HEK293 (cell line): ENCODE measurements around the gene MKRN1.
"Not testable (repeated sequence)": the region's sequence is repeated elsewhere in the genome, so short reads cannot be mapped to it uniquely, and the experiment has no call there.

Experiments used
- CTCF ChIA-PET: fragments of 350-600 bp; formaldehyde crosslinking; extraction: SDS; loops from one replicate; lab custom pipeline; 2021; ENCODE audit warnings: antibody characterized with exemption; lab: Yijun Ruan, JAX
- POLR2A ChIA-PET: fragments of 300-600 bp; formaldehyde crosslinking; extraction: SDS; loops from one replicate; lab custom pipeline; 2020; ENCODE audit warnings: antibody characterized with exemption, inconsistent platforms; lab: Yijun Ruan, JAX
- H3K27ac ChIP-seq: fragments of 200-500 bp; sonication (Bioruptor generic); 2 replicates; pipeline ENCODE4 v1.5.1; 2014; ENCODE audit warnings: low read depth, low read length, control low read depth, inconsistent platforms; ENCODE audit errors: extremely low read depth
- H3K36me3 ChIP-seq, 2 experiments: fragments of 200-500 bp in 1 of 2; sonication (Bioruptor generic) in 1 of 2; 1 replicate in 1 of 2; 2 replicates in 1 of 2; pipeline ENCODE4 v1.5.1; 2014 to 2017; ENCODE audit warnings: inconsistent platforms in 2 of 2, low read length in 2 of 2; ENCODE audit not compliant: control insufficient read depth in 2 of 2, insufficient read depth in 1 of 2
- H3K4me1 ChIP-seq: fragments of 200-500 bp; sonication (Bioruptor generic); 2 replicates; pipeline ENCODE4 v1.5.1; 2014; ENCODE audit warnings: mild to moderate bottlenecking, low read length, inconsistent platforms; ENCODE audit not compliant: control insufficient read depth, insufficient read depth
- H3K4me3 ChIP-seq: 2 replicates; pipeline ENCODE4 v1.5.1; 2011; ENCODE audit warnings: low read depth, mild to moderate bottlenecking, control low read depth, low read length, moderate library complexity
- H3K9me3 ChIP-seq: fragments of 200-500 bp; sonication (Bioruptor generic); 2 replicates; pipeline ENCODE4 v1.5.1; 2014; ENCODE audit warnings: low read depth, low read length, inconsistent platforms; ENCODE audit not compliant: control insufficient read depth, insufficient read depth
- BCL6B ChIP-seq: fragments of 450-650 bp; formaldehyde crosslinking; IDR thresholded peaks from 2 replicates; pipeline ENCODE4 v1.5.1; 2017; ENCODE audit warnings: missing biosample characterization, missing genetic modification characterization
- ELK4 ChIP-seq: IDR thresholded peaks from 2 replicates; pipeline ENCODE4 v1.6.1; 2011; ENCODE audit warnings: mild to moderate bottlenecking, low read depth, low read length, borderline replicate concordance
- GLIS1 ChIP-seq: fragments of 450-650 bp; formaldehyde crosslinking; IDR thresholded peaks from 2 replicates; pipeline ENCODE4 v1.5.1; 2016; ENCODE audit warnings: missing biosample characterization, missing genetic modification characterization
- KLF10 ChIP-seq: fragments of 450-650 bp; IDR thresholded peaks from 2 replicates; pipeline ENCODE4 v1.5.1; 2018; ENCODE audit warnings: missing biosample characterization, mild to moderate bottlenecking, missing genetic modification characterization
- ZBTB11 ChIP-seq: fragments of 450-650 bp; formaldehyde crosslinking; conservative IDR thresholded peaks from 2 replicates; pipeline ENCODE4 v1.5.1; 2016; ENCODE audit warnings: low read depth, missing biosample characterization, missing genetic modification characterization
- ZBTB21 ChIP-seq: fragments of 450-650 bp; formaldehyde crosslinking; IDR thresholded peaks from 2 replicates; pipeline ENCODE4 v1.5.1; 2017; ENCODE audit warnings: missing biosample characterization, missing genetic modification characterization
- ZNF211 ChIP-seq: fragments of 450-650 bp; formaldehyde crosslinking; IDR thresholded peaks from 2 replicates; pipeline ENCODE4 v1.5.1; 2016; ENCODE audit warnings: low read depth, missing biosample characterization, missing genetic modification characterization
- ZNF248 ChIP-seq: fragments of 450-650 bp; formaldehyde crosslinking; IDR thresholded peaks from 2 replicates; pipeline ENCODE4 v1.5.1; 2017; ENCODE audit warnings: missing biosample characterization, missing genetic modification characterization
- ZNF324 ChIP-seq: fragments of 450-650 bp; formaldehyde crosslinking; IDR thresholded peaks from 2 replicates; pipeline ENCODE4 v1.5.1; 2016; ENCODE audit warnings: missing biosample characterization, missing genetic modification characterization
- ZNF391 ChIP-seq: fragments of 450-650 bp; formaldehyde crosslinking; IDR thresholded peaks from 2 replicates; pipeline ENCODE4 v1.5.1; 2016; ENCODE audit warnings: low read depth, missing biosample characterization, missing genetic modification characterization, borderline replicate concordance
- ZNF510 ChIP-seq: fragments of 450-650 bp; formaldehyde crosslinking; IDR thresholded peaks from 2 replicates; pipeline ENCODE4 v1.5.1; 2018; ENCODE audit warnings: mild to moderate bottlenecking, missing genetic modification characterization, missing biosample characterization; ENCODE audit not compliant: insufficient replicate concordance
- ZNF600 ChIP-seq: fragments of 450-650 bp; formaldehyde crosslinking; IDR thresholded peaks from 2 replicates; pipeline ENCODE4 v1.5.1; 2016; ENCODE audit warnings: missing biosample characterization, missing genetic modification characterization
- ZNF626 ChIP-seq: fragments of 450-650 bp; sonication (Bioruptor Pico); formaldehyde crosslinking; IDR thresholded peaks from 2 replicates; pipeline ENCODE4 v1.5.1; 2018; ENCODE audit warnings: missing biosample characterization, missing genetic modification characterization, inconsistent platforms
- ZNF645 ChIP-seq: fragments of 450-650 bp; formaldehyde crosslinking; IDR thresholded peaks from 2 replicates; pipeline ENCODE4; 2016; ENCODE audit warnings: missing biosample characterization, missing genetic modification characterization
- ZNF670 ChIP-seq: fragments of 450-650 bp; formaldehyde crosslinking; IDR thresholded peaks from 2 replicates; pipeline ENCODE4 v1.5.1; 2016; ENCODE audit warnings: missing biosample characterization, missing genetic modification characterization, low read depth
- ZNF76 ChIP-seq: fragments of 450-650 bp; formaldehyde crosslinking; IDR thresholded peaks from 2 replicates; pipeline ENCODE4; 2016; ENCODE audit warnings: low read depth, missing biosample characterization, missing genetic modification characterization, borderline replicate concordance

MKRN1 gene

GRCh38 chr7:140454657-140455015 lies 24.7 kb downstream of the MKRN1 start (continued):
- no peak for TF ChIP-seq BCL6B (tag by site-specific recombination)
- no peak for TF ChIP-seq ZNF324 (tag by site-specific recombination)

- POLR2A ChIA-PET, H3K4me3 ChIP-seq, H3K4me1 ChIP-seq, H3K27ac ChIP-seq, H3K9me3 ChIP-seq: not testable (repeated sequence)
- TF ChIP-seq ZNF600 = peak; percentile 62
- CTCF ChIA-PET = interaction anchor here (0.6 to 2.3 kb wide), 2 partner anchors 10 to 111 kb away, joined by 4 to 6 read pairs; no protein-coding TSS in a partner anchor
- H3K36me3 ChIP-seq = peaks cover 0 to 55% of the 10 kb centered on the region in 2 experiments; a peak in 1 of 3 replicates
These were observed 25.3 kb downstream of the MKRN1 start for GRCh38 chr7:140453785-140454656.

GRCh38 chr7:140453273-140453672 lies 26.0 kb downstream of the MKRN1 start:
- no peaks in the 10 kb centered on the region for H3K4me1 ChIP-seq
- ChIA-PET CTCF (interaction anchor here (2.3 kb wide), 1 partner anchor 10 kb away, joined by 6 read pairs; no protein-coding TSS in a partner anchor), POLR2A (no interaction called here)
- no peaks in the 10 kb centered on the region for H3K9me3 ChIP-seq
- H3K36me3 ChIP-seq = peaks cover 0 to 47% of the 10 kb centered on the region in 2 experiments; a peak in 1 of 3 replicates
- no peak overlapping the region for H3K4me3 ChIP-seq
- H3K27ac ChIP-seq = no peak overlapping the region
- TF ChIP-seq ZNF670 (tag by site-specific recombination) = no peak
- TF ChIP-seq ZNF626 (tag by site-specific recombination) = no peak
- TF ChIP-seq ELK4 = no peak
- TF ChIP-seq GLIS1 = no peak
- TF ChIP-seq ZBTB11 (tag by site-specific recombination) = no peak
- TF ChIP-seq, all 188 proteins: peak for 0

- ChIA-PET POLR2A (interaction anchor here (0.5 kb wide), 1 partner anchor 189 kb away, joined by 5 read pairs; no protein-coding TSS in a partner anchor), CTCF (interaction anchor here (0.6 to 2.3 kb wide), 4 partner anchors 8 to 879 kb away, joined by 3 to 6 read pairs (median 4); no protein-coding TSS in a partner anchor)
- H3K27ac ChIP-seq = no peak overlapping the region
- H3K36me3 ChIP-seq = peaks cover 0 to 34% of the 10 kb centered on the region in 2 experiments; a peak in 1 of 3 replicates
- no peaks in the 10 kb centered on the region for H3K4me1 ChIP-seq
- no peak overlapping the region for H3K4me3 ChIP-seq
- no peaks in the 10 kb centered on the region for H3K9me3 ChIP-seq
- TF ChIP-seq ZBTB11 (tag by site-specific recombination) (no peak), ZNF248 (tag by site-specific recombination) (no peak), ZBTB21 (tag by site-specific recombination) (no peak), ZNF391 (no peak), ZNF600 (no peak), ZNF626 (tag by site-specific recombination) (no peak), ZNF645 (tag by site-specific recombination) (no peak), KLF10 (tag by site-specific recombination) (no peak), ZNF510 (tag by site-specific recombination) (no peak), ZNF211 (tag by site-specific recombination) (no peak), ZNF76 (no peak)
These were observed 27.6 kb downstream of the MKRN1 start for GRCh38 chr7:140451716-140452115.
